Brain microvascular endothelial cell (primary cell): Measurements from ENCODE around the gene TOB1.

Experiments
- DNase-seq: peaks from one replicate; pipeline ENCODE4 v3.0.0-alpha.2; 2020
- H3K27ac ChIP-seq: fragments of 250-450 bp; sonication (Bioruptor Pico); 2 replicates; pipeline ENCODE4 v1.5.1; 2020; ENCODE audit warnings: mild to moderate bottlenecking, moderate library complexity
- H3K27me3 ChIP-seq: fragments of 250-450 bp; sonication (Bioruptor Pico); replicated peaks from 2 replicates; pipeline ENCODE4 v1.5.1; 2020; ENCODE audit warnings: mild to moderate bottlenecking
- H3K36me3 ChIP-seq: fragments of 250-450 bp; sonication (Bioruptor Pico); replicated peaks from 2 replicates; pipeline ENCODE4 v1.5.1; 2020; ENCODE audit warnings: mild to moderate bottlenecking
- H3K4me3 ChIP-seq: 2 replicates; pipeline ENCODE4 v1.5.1; 2011; ENCODE audit warnings: low read depth, mild to moderate bottlenecking, control low read depth, low read length, moderate library complexity
- in situ Hi-C: cut with HindIII; loops from 2 replicates; pipeline ENCODE4 v1.10.0; 2017; ENCODE audit warnings: low sequenced_read_pairs, low pct_ligation_motif_present
- TF ChIP-seq, protein P1 (sequence below): IDR thresholded peaks from 2 replicates; pipeline ENCODE4 v1.5.1; 2011; ENCODE audit warnings: low read depth, mild to moderate bottlenecking, moderate library complexity, low read length, control low read depth, inconsistent platforms; ENCODE audit errors: missing control alignments

Gene TOB1

GRCh38 chr17:50841277-50841948 is 24.7 kb downstream of the TOB1 start:
- no peaks in the 10 kb centered on the region for H3K27me3 ChIP-seq
- in situ Hi-C loops = no loop called here
- TF ChIP-seq, protein P1, sequence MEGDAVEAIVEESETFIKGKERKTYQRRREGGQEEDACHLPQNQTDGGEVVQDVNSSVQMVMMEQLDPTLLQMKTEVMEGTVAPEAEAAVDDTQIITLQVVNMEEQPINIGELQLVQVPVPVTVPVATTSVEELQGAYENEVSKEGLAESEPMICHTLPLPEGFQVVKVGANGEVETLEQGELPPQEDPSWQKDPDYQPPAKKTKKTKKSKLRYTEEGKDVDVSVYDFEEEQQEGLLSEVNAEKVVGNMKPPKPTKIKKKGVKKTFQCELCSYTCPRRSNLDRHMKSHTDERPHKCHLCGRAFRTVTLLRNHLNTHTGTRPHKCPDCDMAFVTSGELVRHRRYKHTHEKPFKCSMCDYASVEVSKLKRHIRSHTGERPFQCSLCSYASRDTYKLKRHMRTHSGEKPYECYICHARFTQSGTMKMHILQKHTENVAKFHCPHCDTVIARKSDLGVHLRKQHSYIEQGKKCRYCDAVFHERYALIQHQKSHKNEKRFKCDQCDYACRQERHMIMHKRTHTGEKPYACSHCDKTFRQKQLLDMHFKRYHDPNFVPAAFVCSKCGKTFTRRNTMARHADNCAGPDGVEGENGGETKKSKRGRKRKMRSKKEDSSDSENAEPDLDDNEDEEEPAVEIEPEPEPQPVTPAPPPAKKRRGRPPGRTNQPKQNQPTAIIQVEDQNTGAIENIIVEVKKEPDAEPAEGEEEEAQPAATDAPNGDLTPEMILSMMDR = no peak

DNA sequence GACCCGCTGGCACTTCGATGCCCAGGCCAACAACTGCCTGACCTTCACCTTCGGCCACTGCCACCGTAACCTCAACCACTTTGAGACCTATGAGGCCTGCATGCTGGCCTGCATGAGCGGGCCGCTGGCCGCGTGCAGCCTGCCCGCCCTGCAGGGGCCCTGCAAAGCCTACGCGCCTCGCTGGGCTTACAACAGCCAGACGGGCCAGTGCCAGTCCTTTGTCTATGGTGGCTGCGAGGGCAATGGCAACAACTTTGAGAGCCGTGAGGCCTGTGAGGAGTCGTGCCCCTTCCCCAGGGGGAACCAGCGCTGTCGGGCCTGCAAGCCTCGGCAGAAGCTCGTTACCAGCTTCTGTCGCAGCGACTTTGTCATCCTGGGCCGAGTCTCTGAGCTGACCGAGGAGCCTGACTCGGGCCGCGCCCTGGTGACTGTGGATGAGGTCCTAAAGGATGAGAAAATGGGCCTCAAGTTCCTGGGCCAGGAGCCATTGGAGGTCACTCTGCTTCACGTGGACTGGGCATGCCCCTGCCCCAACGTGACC is 25.8 kb downstream of the TOB1 start:
- TF ChIP-seq, protein P1 = no peak
- no peak for DNase-seq
- Histone ChIP-seq H3K27me3 (no peaks in the 10 kb centered on the region), H3K4me3 (no peak overlapping the region), H3K36me3 (no peaks in the 10 kb centered on the region), H3K27ac (no peak overlapping the region)
- in situ Hi-C loops = no loop called here

More at GRCh38 chr17:50841277-50841948, 24.7 kb downstream of the TOB1 start:
- Histone ChIP-seq H3K36me3 (no peaks in the 10 kb centered on the region), H3K27ac (no peak overlapping the region), H3K4me3 (no peak overlapping the region)
- DNase-seq = no peak

DNA sequence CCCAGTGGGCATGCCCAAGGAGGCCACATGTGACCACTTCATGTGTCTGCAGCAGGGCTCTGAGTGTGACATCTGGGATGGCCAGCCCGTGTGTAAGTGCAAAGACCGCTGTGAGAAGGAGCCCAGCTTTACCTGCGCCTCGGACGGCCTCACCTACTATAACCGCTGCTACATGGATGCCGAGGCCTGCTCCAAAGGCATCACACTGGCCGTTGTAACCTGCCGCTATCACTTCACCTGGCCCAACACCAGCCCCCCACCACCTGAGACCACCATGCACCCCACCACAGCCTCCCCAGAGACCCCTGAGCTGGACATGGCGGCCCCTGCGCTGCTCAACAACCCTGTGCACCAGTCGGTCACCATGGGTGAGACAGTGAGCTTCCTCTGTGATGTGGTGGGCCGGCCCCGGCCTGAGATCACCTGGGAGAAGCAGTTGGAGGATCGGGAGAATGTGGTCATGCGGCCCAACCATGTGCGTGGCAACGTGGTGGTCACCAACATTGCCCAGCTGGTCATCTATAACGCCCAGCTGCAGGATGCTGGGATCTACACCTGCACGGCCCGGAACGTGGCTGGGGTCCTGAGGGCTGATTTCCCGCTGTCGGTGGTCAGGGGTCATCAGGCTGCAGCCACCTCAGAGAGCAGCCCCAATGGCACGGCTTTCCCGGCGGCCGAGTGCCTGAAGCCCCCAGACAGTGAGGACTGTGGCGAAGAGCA is 26.4 kb downstream of the TOB1 start:
- no peak overlapping the region for H3K27ac ChIP-seq
- no peak overlapping the region for H3K4me3 ChIP-seq
- DNase-seq = no peak
- TF ChIP-seq, protein P1 = no peak
- no peaks in the 10 kb centered on the region for H3K27me3 ChIP-seq
- in situ Hi-C loops = no loop called here
- H3K36me3 ChIP-seq = no peaks in the 10 kb centered on the region

GRCh38 chr17:50837980-50838954 is 27.9 kb downstream of the TOB1 start:
- Histone ChIP-seq H3K27ac (no peak overlapping the region), H3K36me3 (no peaks in the 10 kb centered on the region), H3K27me3 (no peaks in the 10 kb centered on the region), H3K4me3 (no peak overlapping the region)
- TF ChIP-seq, protein P1 = no peak
- in situ Hi-C loops = no loop called here
- no peak for DNase-seq

DNA sequence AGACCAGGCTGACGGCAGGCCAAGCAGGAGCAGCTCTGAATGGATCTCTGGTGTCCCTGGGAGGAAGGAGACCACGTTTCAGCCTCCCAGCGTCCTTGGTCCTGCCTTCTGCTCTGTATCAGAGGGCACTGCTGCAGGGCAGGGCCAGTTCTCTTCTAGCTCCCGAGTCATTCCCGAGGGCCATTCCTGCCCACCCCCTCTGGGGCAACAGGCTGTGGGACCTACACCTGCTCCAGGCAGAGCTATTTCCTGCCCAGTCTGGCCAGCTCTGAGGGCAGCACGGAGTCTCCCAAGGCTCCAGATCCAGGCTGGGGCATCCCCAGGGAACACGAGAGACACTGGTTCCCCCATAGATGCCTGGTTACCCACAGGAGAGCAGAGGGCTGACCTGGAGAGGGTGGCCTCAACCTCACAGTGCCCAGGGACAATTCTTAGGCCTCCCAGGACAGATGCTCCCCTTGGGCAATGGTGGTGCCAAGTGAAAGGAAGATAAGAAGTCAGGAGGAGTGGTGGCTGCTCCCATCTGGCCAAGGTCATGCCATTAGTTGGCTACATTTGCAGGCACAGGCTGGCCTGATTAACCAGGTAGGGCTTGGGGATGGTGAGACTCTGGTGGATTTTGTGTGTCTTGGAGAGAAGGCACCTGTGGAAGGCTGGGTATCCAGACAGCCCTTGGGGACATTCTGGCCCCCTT is 28.7 kb downstream of the TOB1 start:
- TF ChIP-seq, protein P1 = no peak
- no peak overlapping the region for H3K4me3 ChIP-seq
- H3K27ac ChIP-seq = no peak overlapping the region
- no peaks in the 10 kb centered on the region for H3K36me3 ChIP-seq
- no peaks in the 10 kb centered on the region for H3K27me3 ChIP-seq
- DNase-seq = no peak
- in situ Hi-C loops = no loop called here
